Measurements from ENCODE around the gene COL3A1. TPM values are rescaled to one million over a fixed set of nuclear protein-coding genes. Genes with fewer than 3 reads are reported as not detected.

The COL3A1 gene
- total RNA-seq, 1 donor from 2014 or later = 13.4 TPM

DNA sequence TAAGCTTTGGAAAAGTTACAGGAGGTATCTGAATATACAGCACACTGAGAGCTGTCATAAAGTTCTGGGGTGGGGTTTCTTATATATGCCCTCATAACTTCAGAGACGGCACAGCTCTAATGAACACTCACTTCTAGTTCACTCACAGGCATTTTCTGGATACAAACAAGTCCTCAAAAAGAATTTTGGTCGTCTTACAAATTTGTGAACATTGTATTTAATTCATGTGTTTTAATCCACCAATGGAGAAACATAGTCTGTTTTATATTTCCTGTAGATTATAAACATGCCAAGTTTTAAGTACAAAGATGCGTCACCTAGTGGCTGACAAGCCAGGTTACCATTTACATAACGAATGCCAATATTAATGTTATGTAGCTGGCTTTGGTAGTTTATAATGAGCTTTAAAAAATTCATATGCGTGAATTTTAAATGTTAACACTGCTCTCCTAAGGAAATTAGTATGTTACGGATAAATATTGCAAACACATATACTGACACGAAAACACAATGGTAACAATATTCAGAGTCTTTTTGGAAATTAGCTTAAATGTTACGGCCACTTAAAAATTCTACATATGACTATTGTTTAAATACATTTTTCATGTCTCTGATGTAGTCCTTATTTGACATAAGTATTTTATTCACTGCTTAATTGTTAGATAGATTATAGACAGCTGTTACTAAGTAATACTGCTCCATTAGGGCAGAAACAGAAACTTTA, 2.5 kb downstream of the COL3A1 start:
- DNase-seq (ENCODE audit: low read depth) = no peak
- TF ChIP-seq, protein P1, sequence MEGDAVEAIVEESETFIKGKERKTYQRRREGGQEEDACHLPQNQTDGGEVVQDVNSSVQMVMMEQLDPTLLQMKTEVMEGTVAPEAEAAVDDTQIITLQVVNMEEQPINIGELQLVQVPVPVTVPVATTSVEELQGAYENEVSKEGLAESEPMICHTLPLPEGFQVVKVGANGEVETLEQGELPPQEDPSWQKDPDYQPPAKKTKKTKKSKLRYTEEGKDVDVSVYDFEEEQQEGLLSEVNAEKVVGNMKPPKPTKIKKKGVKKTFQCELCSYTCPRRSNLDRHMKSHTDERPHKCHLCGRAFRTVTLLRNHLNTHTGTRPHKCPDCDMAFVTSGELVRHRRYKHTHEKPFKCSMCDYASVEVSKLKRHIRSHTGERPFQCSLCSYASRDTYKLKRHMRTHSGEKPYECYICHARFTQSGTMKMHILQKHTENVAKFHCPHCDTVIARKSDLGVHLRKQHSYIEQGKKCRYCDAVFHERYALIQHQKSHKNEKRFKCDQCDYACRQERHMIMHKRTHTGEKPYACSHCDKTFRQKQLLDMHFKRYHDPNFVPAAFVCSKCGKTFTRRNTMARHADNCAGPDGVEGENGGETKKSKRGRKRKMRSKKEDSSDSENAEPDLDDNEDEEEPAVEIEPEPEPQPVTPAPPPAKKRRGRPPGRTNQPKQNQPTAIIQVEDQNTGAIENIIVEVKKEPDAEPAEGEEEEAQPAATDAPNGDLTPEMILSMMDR (IDR thresholded peaks at IDR 0.05; ENCODE audit: insufficient read depth, low read length, poor library complexity, severe bottlenecking) = peak; percentile 15
- H3K4me3 ChIP-seq (ENCODE audit: low read depth, low read length) = no peak overlapping the region
- no peaks in the 10 kb centered on the region for H3K27me3 ChIP-seq (ENCODE audit: control insufficient read depth, insufficient read depth, low read length)
- H3K36me3 ChIP-seq (ENCODE audit: control insufficient read depth, insufficient read depth, low read length) = no peaks in the 10 kb centered on the region

DNA sequence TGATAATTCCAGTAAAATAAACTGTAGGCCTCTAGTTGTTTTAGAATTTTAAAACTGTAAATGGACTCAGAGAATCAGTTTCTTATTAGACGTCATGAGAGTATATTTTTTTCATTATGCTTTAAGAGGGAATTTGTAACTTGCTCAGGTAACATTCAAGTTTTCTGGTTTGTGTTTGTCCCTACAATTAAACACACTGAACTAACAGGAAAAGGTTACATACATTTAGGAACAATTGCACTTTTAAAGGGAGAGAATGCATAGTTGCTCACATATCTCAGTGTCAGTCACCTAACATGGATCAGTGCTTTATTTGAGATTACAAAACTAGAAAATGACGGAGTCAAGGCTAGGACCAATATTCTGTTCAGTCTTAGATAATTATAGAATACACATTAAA, 3.1 kb downstream of the COL3A1 start:
- H3K4me3 ChIP-seq (ENCODE audit: low read depth, low read length) = no peak overlapping the region
- no peaks in the 10 kb centered on the region for H3K27me3 ChIP-seq (ENCODE audit: control insufficient read depth, insufficient read depth, low read length)
- no peaks in the 10 kb centered on the region for H3K36me3 ChIP-seq (ENCODE audit: control insufficient read depth, insufficient read depth, low read length)
- DNase-seq (ENCODE audit: low read depth) = no peak
- TF ChIP-seq, protein P1 (IDR thresholded peaks at IDR 0.05; ENCODE audit: insufficient read depth, low read length, poor library complexity, severe bottlenecking) = no peak

DNA sequence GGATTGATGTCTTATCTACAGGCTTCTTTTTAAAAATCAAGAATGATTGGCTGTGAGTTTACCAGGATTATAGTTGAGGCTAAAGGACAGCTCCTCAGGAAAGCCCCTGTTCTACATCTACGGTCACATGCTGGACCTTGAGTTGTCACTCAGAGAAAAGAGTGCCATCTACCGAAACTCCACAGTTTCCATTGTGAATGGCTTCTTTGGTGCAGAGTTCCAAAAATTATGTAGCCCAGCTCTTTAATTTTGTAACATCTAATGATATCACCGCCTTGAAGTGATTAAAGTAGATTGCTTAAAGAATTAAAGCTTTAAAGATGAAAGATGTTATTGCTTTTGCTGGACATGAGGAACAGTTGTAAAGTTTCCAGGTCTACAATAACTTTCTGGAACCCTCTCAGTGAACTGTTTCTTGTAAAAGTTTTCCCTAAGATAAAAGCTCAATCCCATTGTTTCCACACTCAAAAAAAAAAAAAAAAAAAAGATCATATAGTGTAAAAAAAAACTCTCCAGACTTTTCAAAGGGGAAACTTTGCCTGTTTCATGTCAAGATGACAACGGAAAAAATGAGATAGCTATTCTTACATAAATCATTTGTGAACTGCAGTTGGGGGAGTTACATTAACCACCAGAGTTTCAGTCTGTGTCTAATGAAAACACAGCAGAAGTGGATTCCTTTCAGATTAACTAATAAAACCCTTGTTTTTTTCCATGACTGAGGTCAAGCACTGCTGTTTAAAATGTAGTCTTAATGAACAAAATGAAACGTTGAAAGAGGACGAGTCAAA, 4.3 kb downstream of the COL3A1 start:
- peak; percentile 59 for DNase-seq (ENCODE audit: low read depth)
- H3K36me3 ChIP-seq (ENCODE audit: control insufficient read depth, insufficient read depth, low read length) = no peaks in the 10 kb centered on the region
- TF ChIP-seq, protein P1 (IDR thresholded peaks at IDR 0.05; ENCODE audit: insufficient read depth, low read length, poor library complexity, severe bottlenecking) = peak; percentile 30
- no peaks in the 10 kb centered on the region for H3K27me3 ChIP-seq (ENCODE audit: control insufficient read depth, insufficient read depth, low read length)
- H3K4me3 ChIP-seq (ENCODE audit: low read depth, low read length) = no peak overlapping the region

DNA sequence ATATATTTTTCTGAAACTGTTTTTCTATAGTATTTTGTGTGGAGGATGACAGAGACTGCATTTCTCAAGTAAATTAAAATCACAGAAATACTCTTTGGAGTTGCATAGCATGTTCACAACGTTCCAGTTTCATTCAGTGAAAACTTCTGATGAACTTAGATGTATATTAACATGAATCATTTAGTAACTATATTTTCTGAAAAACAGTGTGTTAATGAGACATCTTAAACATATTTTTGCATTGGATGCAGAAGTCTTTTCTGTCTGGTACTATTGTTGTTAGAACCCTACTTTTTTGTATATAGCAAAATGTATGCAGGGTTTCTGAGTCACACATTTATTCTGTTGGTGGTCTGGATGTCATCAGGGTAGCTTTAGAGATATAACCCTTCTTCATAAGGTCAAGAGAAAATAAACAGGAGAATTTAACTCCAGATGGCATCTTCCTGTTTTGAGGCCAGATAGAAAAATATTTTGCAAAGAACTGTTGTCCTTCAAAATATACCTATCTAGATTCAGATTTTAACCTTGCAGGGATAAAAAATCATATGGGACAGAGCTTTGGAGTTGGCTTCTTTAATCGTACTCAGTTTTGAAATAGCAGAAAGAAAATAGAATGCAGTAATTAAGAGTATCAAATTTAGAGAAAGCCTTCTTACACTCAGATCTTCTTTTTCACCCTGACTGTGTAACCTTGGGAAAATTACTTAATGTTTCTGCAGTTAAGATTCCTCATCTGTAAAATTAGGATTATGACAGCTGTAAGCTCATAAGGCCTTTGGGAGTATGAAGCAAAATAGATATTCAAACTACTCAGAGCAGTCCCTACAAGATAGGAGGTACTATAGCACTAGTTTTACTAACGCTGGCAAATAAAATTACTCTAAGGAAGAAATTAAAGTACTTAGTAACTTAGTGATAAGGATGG, 5.3 kb downstream of the COL3A1 start:
- Histone ChIP-seq H3K27me3 (ENCODE audit: control insufficient read depth, insufficient read depth, low read length) (no peaks in the 10 kb centered on the region), H3K36me3 (ENCODE audit: control insufficient read depth, insufficient read depth, low read length) (no peaks in the 10 kb centered on the region), H3K4me3 (ENCODE audit: low read depth, low read length) (no peak overlapping the region)
- DNase-seq (ENCODE audit: low read depth) = no peak
- TF ChIP-seq, protein P1 (IDR thresholded peaks at IDR 0.05; ENCODE audit: insufficient read depth, low read length, poor library complexity, severe bottlenecking) = no peak

DNA sequence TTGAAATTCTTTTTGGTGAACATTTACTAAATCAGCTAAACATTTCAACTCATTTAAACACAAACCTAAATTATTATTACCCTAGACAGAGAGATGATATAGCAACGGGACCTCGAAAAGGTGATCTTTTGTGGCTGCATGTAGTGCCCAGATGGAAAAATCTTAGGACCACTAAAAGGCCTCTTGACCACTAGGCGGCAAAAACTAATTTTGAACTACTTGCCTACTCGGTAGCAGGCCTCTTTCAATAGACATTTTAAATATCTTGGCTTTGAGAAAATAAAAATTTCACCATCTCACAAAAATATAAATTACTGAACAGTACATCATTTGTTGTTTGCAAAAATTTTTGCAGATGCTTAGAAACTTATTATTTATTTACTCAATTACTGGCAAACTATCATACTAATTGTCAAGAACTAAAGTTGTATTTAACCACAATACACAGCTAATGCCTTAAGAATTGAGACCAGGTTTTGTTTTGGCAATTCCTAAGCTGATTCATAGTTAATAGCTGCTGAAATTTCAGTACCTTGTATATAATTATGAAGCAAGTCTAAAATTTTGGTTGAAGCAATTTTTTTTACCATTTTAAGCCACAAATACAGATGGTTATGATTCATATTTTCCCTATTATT, 9.4 kb downstream of the COL3A1 start:
- DNase-seq (ENCODE audit: low read depth) = no peak
- Histone ChIP-seq H3K36me3 (ENCODE audit: control insufficient read depth, insufficient read depth, low read length) (no peaks in the 10 kb centered on the region), H3K4me3 (ENCODE audit: low read depth, low read length) (no peak overlapping the region), H3K27me3 (ENCODE audit: control insufficient read depth, insufficient read depth, low read length) (no peaks in the 10 kb centered on the region)
- TF ChIP-seq, protein P1 (IDR thresholded peaks at IDR 0.05; ENCODE audit: insufficient read depth, low read length, poor library complexity, severe bottlenecking) = peak; percentile 67

All from kidney epithelial cell (primary cell).